ENCODE measurements around the gene MGA. TPM values are rescaled to one million over a fixed set of nuclear protein-coding genes. Genes with fewer than 3 reads are reported as not detected.
A peak's percentile ranks its signal among the peaks of the same experiment; 100 is the strongest.

MGA gene
- total RNA-seq, 1 donor from 2014 or later, result 29.6 TPM

DNA sequence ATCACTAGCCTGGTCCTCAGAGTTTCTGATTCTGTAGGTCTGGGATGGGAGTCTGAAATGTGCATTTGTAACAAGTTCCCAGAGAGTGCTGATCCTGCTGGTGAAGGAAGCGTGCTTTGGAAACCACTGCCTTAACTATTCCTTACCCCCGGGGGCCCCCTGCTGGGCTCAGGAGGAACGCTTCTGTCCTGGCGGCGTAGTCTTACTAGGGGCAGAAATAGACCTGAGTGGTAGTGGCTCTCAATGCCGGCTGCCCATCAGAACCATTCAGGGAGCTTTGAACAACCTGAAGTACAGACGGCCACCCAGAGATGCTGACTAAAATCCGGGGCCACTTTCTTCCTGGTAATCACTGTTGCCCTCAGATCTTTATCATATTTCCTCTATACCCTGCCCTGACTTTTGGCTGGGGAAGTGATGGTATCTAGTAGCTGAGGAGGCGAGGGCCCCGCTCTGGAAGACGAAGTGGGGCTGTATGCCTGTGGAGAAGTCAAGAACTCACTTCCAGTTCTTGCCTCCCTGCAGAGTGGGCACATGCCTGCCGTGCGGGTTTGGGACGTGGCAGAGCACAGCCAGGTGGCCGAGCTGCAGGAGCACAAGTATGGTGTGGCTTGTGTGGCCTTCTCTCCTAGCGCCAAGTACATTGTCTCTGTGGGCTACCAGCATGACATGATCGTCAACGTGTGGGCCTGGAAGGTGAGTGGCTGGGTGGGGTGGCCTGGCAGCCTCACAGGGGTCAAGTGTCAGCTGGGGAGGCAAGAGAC, 151.4 kb downstream of the MGA start:
- H3K27ac ChIP-seq (replicated peaks), result no peak overlapping the region
- TF ChIP-seq, protein P1, sequence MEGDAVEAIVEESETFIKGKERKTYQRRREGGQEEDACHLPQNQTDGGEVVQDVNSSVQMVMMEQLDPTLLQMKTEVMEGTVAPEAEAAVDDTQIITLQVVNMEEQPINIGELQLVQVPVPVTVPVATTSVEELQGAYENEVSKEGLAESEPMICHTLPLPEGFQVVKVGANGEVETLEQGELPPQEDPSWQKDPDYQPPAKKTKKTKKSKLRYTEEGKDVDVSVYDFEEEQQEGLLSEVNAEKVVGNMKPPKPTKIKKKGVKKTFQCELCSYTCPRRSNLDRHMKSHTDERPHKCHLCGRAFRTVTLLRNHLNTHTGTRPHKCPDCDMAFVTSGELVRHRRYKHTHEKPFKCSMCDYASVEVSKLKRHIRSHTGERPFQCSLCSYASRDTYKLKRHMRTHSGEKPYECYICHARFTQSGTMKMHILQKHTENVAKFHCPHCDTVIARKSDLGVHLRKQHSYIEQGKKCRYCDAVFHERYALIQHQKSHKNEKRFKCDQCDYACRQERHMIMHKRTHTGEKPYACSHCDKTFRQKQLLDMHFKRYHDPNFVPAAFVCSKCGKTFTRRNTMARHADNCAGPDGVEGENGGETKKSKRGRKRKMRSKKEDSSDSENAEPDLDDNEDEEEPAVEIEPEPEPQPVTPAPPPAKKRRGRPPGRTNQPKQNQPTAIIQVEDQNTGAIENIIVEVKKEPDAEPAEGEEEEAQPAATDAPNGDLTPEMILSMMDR (IDR thresholded peaks at IDR 0.05; ENCODE audit: borderline replicate concordance), result peak; percentile 94

GRCh38 chr15:41812820-41813375, 152.7 kb downstream of the MGA start:
- H3K27me3 ChIP-seq (ENCODE audit: low read depth), result no peaks in the 10 kb centered on the region
- TF ChIP-seq, protein P1 (IDR thresholded peaks at IDR 0.05; ENCODE audit: borderline replicate concordance), result no peak
- intact Hi-C loops (cut with micrococcal nuclease), result no loop called here
- DNase-seq, result no peak
- no peak overlapping the region for H3K27ac ChIP-seq (replicated peaks)
- no peaks in the 10 kb centered on the region for H3K9me3 ChIP-seq (replicated peaks)
- H3K36me3 ChIP-seq, result peaks cover 56% of the 10 kb centered on the region
- H3K4me1 ChIP-seq, result peaks cover 4% of the 10 kb centered on the region
- H3K4me3 ChIP-seq, result no peak overlapping the region

More for the DNA sequence above, 151.4 kb downstream of the MGA start:
- H3K36me3 ChIP-seq, result peaks cover 44% of the 10 kb centered on the region
- no peaks in the 10 kb centered on the region for H3K27me3 ChIP-seq (ENCODE audit: low read depth)
- peaks cover 7% of the 10 kb centered on the region for H3K4me1 ChIP-seq
- peak; percentile 84 for DNase-seq
- H3K4me3 ChIP-seq, result no peak overlapping the region
- intact Hi-C loops (cut with micrococcal nuclease), result loop anchor here (2.0 kb wide), 1 partner anchor 39 kb away; no protein-coding TSS in a partner anchor
- no peaks in the 10 kb centered on the region for H3K9me3 ChIP-seq (replicated peaks)

DNA sequence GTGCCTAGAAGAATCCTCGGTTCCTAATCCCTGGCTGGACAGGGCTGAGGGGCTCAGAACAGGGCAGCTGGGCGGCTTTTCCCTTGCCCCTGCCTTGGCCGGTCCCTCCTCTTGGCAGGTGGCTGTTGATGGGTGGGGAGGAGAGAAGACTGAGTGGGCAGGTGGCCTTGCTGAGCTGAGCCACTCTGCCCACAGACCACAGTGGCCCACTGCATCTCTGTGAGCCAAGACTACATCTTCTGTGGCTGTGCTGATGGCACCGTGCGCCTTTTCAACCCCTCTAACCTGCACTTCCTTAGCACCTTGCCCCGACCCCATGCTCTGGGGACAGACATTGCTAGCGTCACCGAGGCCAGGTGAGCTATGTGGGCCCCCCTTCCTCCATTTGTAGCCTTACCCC, 153.2 kb downstream of the MGA start:
- H3K4me1 ChIP-seq, result peaks cover 4% of the 10 kb centered on the region
- no peaks in the 10 kb centered on the region for H3K9me3 ChIP-seq (replicated peaks)
- intact Hi-C loops (cut with micrococcal nuclease), result no loop called here
- H3K4me3 ChIP-seq, result no peak overlapping the region
- H3K36me3 ChIP-seq, result peaks cover 61% of the 10 kb centered on the region
- TF ChIP-seq, protein P1 (IDR thresholded peaks at IDR 0.05; ENCODE audit: borderline replicate concordance), result no peak
- no peak for DNase-seq
- H3K27me3 ChIP-seq (ENCODE audit: low read depth), result no peaks in the 10 kb centered on the region
- H3K27ac ChIP-seq (replicated peaks), result no peak overlapping the region

DNA sequence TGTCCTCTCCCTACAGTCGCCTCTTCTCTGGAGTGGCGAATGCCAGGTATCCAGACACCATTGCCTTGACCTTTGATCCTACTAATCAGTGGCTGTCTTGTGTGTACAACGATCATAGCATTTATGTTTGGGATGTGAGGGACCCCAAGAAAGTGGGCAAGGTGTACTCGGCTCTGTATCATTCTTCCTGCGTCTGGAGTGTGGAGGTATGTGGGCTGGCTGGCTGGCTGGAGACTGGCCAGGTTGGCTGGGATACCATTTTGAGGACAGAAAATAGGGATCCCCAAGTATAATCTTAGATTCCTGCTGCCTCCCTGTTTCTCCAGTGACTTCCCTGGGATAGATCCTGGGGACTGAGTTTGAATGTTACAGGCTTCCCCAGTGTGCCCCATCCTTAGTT, 154.3 kb downstream of the MGA start:
- Histone ChIP-seq H3K9me3 (replicated peaks) (no peaks in the 10 kb centered on the region), H3K36me3 (peaks cover 71% of the 10 kb centered on the region), H3K27ac (replicated peaks) (no peak overlapping the region), H3K4me1 (peaks cover 4% of the 10 kb centered on the region), H3K4me3 (no peak overlapping the region), H3K27me3 (ENCODE audit: low read depth) (no peaks in the 10 kb centered on the region)
- TF ChIP-seq, protein P1 (IDR thresholded peaks at IDR 0.05; ENCODE audit: borderline replicate concordance), result no peak
- DNase-seq, result no peak
- intact Hi-C loops (cut with micrococcal nuclease), result no loop called here

GRCh38 chr15:41816788-41817187, 156.6 kb downstream of the MGA start:
- Histone ChIP-seq H3K9me3 (replicated peaks) (no peaks in the 10 kb centered on the region), H3K36me3 (peaks cover 93% of the 10 kb centered on the region), H3K27me3 (ENCODE audit: low read depth) (no peaks in the 10 kb centered on the region), H3K27ac (replicated peaks) (no peak overlapping the region), H3K4me1 (no peaks in the 10 kb centered on the region), H3K4me3 (no peak overlapping the region)
- TF ChIP-seq, protein P1 (IDR thresholded peaks at IDR 0.05; ENCODE audit: borderline replicate concordance), result no peak
- DNase-seq, result no peak
- intact Hi-C loops (cut with micrococcal nuclease), result no loop called here
